Panc1 (cell line): ENCODE data around the gene MUC5AC.

Source experiments
- POLR2AphosphoS5 ChIP-seq: IDR thresholded peaks from 2 replicates; pipeline ENCODE4 v1.6.1; 2012; ENCODE audit warnings: mild to moderate bottlenecking, low read depth, low read length, moderate library complexity
- TCF7L2 ChIP-seq: IDR thresholded peaks from 2 replicates; pipeline ENCODE4 v1.6.1; 2011; ENCODE audit warnings: mild to moderate bottlenecking, low read depth, low read length, inconsistent platforms
- TF ChIP-seq, protein P1 (sequence below): fragments of 450-650 bp; IDR thresholded peaks from 2 replicates; pipeline ENCODE4 v1.5.1; 2017; ENCODE audit warnings: mild to moderate bottlenecking

DNA sequence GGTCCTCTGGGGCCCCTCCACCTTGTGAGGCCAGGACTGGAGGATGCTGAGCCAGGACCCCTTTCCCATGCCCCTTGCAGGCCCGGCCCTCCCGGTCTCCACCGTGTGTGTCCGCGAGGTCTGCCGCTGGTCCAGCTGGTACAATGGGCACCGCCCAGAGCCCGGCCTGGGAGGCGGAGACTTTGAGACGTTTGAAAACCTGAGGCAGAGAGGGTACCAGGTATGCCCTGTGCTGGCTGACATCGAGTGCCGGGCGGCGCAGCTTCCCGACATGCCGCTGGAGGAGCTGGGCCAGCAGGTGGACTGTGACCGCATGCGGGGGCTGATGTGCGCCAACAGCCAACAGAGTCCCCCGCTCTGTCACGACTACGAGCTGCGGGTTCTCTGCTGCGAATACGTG lies 83.0 kb downstream of the MUC5AC start:
- TF ChIP-seq, protein P1, sequence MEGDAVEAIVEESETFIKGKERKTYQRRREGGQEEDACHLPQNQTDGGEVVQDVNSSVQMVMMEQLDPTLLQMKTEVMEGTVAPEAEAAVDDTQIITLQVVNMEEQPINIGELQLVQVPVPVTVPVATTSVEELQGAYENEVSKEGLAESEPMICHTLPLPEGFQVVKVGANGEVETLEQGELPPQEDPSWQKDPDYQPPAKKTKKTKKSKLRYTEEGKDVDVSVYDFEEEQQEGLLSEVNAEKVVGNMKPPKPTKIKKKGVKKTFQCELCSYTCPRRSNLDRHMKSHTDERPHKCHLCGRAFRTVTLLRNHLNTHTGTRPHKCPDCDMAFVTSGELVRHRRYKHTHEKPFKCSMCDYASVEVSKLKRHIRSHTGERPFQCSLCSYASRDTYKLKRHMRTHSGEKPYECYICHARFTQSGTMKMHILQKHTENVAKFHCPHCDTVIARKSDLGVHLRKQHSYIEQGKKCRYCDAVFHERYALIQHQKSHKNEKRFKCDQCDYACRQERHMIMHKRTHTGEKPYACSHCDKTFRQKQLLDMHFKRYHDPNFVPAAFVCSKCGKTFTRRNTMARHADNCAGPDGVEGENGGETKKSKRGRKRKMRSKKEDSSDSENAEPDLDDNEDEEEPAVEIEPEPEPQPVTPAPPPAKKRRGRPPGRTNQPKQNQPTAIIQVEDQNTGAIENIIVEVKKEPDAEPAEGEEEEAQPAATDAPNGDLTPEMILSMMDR, result no peak
- no peak for TF ChIP-seq POLR2AphosphoS5
- TF ChIP-seq TCF7L2, result no peak
